Activated T-helper 1 cell treated with Interleukin-2 at 50 U/mL for 16 hours (primary cell): ENCODE measurements around the gene ATP6V1E1.
"Not testable (repeated sequence)": the region's sequence is repeated elsewhere in the genome, so short reads cannot be mapped to it uniquely, and the experiment has no call there.

ENCODE experiments used
- DNase-seq: peaks from one replicate; pipeline ENCODE4 v3.0.0-alpha.2; 2020; ENCODE audit warnings: low read depth

The ATP6V1E1 gene

DNA sequence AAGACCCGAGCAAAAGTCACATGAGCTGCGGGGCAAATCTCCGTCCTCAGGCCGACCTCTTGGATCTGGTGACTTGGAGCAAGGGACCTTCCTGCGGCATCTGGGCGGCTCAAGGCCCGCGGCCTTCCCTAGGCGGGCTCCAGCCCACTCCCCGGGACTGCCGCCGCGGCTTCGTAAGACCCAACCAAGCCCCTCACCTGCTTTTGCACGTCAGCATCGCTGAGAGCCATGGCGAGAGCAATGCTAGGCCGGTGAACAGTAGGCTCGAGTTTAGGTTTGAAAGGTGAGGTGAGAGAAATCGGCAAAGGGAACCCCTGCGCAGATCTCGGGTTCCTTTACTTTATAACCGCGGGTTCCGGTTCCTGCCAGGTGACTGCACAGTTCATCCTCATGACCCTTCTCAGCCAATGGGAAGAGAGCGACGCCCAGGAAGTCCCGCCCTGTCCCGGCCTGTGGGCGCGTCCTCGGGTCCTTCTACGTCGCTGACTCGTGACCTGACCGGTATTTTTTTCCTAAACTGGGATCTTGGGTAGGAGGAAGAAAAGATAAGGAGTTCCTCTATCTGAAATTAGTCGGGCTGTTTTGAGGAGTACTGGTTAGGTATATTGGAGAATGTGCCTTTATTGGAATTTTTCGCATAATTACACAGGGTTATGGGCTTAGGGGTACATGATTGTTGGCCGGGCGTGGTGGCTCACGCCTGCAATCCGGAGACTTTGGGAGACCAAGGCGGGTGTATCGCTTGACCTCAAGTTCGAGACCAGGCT is at the start of gene ATP6V1E1:
Gene ATP6V1E1, minus strand, starts transcription at position 344 of the 767 bp plus-strand sequence. Its CDS starts 114 bp downstream, at position 230.
- DNase-seq: peak; percentile 91

DNA sequence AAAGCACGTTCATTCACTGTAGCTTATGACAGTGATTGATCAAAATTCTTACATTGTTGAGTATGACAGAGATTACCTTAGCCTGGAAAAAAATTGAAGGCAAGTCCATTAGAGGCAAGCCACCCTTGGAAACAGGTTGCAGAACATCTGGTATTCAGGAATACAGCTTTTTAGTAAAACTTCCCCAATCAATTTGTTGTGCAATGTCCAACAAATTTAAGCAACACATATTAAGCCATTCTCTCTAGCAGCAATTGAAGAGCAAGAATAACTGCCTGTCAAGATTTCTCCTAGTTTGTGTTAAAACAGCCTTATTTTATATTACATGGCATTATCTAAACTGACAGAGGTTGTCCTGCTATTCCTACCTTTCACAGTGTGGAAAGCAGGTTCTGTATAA is 47.0 kb upstream of the ATP6V1E1 start:
- DNase-seq: no peak

DNA sequence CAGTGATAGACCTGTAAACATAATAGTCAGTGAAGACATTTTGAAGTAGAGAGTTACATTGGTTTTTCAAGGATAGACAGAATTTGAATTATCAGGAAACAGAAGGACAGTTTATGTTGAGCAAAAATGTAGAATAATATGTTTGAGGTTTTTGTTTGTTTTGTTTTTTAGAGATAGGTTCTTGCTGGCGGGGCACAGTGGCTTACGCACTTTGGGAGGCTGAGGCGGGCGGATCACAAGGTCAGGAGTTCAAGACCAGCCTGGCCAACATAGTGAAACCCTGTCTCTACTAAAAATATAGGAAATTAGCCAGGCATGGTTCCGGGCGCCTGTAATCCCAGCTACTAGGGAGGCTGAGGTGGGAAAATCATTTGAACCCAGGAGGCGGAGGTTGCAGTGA is 45.6 kb upstream of the ATP6V1E1 start:
- DNase-seq: no peak

DNA sequence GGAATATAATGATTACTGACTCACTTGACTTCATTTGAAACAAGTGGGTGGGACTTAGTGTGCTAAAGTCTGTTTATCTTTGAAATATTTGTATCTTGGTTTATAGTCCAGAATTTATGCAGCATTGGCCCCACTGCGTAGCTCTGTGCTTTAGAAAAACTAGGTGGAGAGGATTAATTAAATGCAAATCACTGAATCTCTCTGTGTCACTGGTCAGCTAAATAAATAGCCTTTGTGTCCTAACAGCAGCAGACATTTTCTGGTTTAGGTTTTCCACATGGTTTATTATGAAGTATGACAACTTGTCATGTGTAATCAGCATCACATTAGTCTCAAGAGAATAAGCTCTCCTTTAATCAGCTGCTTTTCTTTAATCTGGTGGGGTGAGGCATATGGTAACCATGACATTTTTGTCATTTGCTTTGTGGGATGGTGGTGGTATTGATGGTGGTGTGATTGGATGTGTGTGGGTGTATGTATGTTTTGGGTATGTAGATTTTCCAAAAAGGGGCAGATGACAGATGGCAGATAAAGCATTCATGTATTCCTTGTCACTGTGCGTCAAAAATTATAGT is 44.0 kb upstream of the ATP6V1E1 start:
- no peak for DNase-seq

DNA sequence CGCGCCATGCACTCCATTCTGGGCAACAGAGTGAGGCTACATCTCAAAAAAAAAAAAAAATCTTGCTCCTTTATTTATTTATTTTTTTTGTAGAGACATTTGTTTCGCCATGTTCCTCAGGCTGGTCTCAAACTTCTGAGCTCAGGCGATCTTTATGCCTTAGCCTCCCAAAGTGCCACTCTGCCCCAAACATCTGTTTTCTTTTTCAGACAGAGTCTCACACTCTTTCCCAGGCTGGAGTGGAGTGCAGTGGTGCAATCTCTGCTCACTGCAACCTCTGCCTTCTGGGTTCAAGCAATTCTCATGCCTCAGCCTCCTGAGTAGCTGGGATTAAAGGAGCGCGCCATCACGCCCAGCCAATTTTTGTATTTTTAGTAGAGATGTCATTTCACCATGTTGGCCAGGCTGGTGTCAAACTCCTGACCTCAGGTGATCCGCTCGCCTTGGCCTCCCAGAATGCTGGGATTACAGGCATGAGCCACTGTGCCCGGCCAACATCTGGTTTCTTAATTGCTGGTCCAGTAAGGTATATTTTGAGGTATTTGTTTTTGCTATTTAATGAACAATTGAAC is 43.1 kb upstream of the ATP6V1E1 start:
- DNase-seq: not testable (repeated sequence)

DNA sequence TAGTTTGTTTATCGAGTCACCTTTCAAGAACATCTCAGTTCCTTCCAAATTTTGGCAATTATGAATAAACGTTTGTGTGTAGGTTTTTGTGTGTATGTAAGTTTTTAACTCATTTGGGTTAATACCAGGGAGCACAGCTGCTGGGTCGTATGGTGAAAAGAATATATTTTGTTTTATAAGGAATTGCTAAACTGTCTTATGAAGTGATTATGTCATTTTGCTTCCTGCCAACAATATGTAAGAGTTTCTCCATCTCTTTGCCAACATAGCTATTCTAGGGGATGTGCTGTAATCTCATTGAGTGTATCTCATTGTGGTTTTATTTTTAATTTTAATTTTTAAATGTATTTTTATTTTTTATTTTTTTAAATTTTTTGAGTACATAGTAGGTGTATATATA is 37.3 kb upstream of the ATP6V1E1 start:
- no peak for DNase-seq

DNA sequence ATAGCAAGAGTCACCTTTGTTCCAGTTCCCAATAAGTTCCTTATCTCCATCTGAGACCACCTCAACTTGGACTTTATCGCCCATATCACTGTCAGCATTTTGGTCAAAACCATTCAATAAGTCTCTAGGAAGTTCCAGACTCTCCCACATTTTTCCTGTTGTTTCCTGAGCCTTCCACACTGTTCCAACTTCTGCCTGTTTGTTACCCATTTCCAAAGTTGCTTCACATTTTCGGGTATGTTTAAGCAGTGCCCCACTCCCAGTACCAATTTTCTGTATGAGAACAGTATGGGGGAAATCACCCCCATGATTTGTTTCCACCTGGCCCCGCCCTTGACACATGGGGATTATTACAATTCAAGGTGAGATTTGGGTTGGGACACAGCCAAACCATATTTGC is 36.7 kb upstream of the ATP6V1E1 start:
- DNase-seq: no peak

DNA sequence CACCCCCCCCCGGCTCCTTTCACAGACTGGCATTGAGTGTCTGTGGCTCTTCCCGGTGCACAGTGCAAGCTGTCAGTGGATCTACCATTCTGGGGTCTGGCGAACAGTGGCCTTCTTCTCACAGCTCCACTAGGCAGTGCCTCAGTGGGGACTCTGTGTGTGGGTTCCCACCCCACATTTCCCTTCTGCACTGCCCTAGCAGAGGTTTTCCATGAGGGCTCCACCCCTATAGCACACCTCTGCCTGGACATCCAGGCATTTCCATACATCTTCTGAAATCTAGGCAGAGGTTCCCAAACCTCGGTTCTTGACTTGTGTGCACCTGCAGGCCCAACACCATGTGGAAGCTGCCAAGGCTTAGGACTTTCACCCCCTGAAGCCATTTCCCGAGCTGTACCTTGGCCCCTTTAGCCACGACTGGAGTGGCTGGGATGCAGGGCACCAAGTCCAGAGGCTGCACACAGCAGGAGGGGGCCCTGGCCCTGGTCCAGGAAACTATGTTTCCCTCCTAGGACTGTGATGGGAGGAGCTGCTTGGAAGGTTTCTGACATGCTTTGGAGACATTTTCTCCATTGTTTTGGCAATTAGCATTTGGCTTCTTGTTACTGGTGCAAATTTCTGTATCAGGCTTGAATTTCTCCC is 36.0 kb upstream of the ATP6V1E1 start:
- DNase-seq: no peak

DNA sequence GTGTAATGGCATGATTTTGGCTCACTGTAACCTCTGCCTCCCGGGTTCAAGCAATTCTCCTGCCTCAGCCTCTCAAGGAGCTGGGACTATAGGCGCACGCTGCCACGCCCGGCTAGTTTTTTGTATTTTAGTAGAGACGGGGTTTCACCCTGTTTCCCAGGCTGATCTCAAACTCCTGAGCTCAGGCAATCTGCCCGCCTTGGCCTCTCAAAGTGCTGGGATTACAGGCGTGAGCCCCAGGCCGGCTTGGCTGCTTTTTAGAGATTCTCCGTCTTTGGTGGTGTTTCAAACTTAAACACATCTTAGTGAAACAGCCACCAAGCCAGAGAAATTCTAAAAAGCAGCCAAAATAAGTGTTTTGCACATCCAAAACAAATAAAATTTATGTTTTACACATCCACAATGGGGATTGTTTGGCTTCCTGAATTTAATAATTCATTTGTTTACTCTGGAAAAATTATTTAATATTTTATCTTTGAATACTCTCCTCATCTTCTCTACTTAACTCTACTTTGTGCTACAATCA is 28.4 kb upstream of the ATP6V1E1 start:
- no peak for DNase-seq

DNA sequence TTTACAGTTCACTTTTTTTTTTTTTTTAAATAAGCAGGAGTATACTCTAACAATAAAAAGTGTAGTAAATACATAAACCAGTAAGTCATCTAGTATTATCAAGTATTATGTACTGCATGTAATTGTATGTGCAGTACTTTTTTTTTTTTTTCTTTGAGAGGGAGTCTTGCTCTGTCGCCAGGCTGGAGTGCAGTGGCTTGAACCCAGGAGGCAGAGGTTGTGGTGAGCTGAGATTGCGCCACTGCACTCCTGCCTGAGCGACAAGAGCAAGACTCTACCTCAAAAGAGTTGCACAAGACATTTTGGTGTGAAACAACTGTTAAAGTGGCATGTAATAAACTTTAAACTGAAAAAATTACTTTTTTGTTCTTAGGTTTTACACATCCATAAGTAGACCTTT is 26.7 kb upstream of the ATP6V1E1 start:
- DNase-seq: no peak

DNA sequence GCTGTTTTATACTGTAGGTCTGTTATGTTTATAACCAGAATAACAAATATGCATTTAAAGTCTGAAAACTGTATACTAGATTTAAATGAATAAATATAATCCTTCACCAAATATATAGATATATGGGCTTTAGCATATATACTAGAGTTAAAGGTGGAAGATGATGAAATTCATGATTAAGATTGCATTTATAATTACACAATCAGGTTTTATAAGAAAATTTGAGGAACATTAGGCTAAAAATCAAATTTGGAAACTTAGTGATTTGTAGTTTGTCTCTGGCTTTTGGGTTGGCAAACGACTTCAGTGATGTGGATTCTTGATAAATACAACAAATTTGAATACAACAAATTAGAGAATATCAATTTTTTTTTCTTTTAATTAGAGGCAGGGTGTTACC is 20.0 kb upstream of the ATP6V1E1 start:
- DNase-seq: no peak

DNA sequence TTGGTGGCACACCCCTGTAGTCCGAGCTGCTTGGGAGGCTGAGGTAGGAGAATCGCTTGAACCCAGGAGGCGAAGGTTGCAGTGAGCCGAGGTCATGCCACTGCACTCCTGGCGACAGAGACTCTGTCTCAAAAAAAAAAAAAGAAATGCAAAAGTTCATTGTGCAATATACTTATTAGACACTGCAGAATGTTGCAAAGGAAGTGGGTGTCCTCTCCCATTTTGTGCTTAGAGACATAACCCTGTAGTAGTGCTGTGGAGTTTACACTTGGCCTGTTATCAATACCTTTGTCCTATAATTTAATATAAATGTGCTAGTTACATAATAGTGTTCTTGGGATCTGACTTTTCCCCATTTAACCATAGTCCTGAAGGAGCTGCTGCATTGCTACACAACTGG is 19.4 kb upstream of the ATP6V1E1 start:
- DNase-seq: no peak

DNA sequence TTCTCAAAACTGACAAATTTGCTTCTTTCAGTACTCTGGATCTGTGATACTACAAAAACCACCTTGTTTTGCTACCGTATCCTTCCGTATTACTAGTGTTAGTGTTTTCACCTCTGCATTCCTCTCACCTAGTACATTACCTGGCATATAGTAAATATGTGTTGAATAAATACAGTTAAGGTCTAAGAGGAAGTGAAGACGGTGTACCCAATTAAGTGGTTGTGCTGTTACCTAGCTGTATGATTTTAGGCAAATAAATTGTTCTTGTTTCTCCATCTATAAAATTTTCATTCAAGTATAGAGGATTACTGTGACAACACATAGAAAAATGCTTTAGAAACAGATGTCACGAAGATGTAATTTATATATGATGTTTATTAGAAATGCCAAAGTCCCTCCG is 18.9 kb upstream of the ATP6V1E1 start:
- DNase-seq: no peak

DNA sequence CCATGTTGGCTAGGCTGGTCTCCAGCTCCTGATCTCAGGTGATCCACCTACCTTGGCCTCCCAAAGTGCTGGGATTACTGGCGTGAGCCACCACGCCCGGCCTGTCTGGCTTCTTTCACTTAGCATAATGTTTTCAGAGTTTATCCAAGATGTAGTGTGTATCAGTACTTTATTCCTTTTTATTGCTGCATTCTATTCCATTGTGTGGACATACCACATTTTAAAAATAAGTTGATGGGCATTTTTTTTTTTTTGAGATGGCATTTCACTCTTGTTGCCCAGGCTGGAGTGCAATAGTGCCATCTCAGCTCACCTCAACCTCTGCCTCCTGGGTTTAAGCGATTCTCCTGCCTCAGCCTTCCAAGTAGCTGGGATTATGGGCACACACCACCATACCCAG is 13.8 kb upstream of the ATP6V1E1 start:
- not testable (repeated sequence) for DNase-seq

DNA sequence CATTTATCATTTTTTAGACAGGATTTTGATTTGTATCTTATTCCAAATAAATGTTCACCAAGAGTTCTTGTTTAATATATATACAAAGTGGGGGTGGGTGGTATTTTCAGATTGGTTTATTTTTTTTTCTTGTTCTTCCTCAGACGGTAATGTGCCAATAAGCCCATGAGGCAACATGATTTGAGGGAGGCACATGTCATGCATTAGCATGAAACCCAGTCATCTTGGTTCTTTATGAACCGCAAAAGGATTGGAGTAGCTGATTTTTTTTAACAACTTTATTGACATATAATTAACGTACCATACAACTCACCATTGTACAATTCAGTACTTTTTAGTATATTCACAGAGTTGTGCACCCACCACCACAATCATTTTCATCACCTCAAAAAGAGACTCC is 12.7 kb upstream of the ATP6V1E1 start:
- DNase-seq: no peak

DNA sequence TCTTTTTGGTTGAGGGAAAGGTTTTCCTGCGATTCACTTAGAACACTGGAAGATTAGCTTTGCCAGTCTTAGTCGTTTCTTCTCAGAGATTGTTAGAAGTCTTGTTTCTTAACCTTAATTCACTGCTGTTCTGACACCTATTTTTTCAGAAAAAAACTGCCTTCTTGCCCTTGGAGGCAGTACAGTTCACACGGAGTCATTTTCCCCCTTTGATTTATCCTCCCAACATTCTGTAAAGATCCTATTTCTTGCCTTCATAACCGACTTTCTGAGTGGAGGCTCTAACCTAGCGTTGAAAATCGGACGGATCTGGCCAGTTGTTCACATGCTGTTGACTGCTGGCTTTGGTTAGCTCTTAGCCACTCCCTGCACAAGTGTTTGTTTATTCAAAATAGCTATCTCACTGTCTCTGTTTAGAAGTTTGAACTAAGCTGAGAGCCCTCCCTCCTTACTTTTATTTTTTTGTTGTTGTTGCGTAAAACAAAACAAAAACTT is 10.7 kb upstream of the ATP6V1E1 start:
- DNase-seq: no peak

DNA sequence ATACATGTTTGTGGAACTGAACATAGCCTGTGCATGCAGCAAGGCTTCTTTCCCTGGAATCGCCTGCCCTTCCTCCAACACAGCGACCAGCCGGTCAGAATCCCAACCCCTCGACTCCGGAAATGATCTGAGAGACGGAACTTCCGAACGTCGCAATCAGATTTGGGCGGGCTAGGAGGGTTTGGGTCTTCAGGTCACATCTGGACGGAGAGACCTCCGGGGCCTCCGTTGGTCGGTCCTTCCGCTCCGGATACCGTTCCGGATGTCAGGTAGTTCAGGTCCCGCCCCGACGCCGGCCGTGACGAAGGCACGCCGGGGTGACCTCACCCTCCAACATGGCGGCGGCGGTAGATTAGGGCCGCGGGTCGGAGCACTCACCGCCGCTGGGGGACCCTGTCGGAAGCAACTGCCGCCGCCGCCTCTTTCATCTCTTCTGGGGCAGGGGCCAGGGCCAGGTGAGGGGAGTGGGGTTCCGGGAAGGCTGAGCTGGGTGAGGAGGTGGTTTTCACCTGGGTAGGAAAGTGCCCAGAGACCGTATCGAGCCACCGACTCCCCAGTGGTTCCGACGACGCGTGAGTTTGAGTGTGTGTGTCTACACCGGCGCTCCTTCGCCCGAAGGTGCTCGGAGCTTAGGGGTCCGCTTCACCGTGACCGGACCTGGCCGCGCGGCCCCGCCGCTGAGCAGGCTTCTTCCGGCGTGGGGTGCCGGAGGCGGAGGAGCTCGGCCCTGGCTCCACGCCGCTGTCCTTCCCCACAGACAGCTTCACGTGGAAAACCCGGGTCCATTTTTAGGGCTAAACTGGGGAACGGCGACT is 10.1 kb upstream of the ATP6V1E1 start, which contains the start of gene BCL2L13:
Gene BCL2L13, plus strand, starts transcription at position 326 of the 815 bp plus-strand sequence. CDS start 16,955 bp downstream, outside the sequence.
- DNase-seq: peak; percentile 80

DNA sequence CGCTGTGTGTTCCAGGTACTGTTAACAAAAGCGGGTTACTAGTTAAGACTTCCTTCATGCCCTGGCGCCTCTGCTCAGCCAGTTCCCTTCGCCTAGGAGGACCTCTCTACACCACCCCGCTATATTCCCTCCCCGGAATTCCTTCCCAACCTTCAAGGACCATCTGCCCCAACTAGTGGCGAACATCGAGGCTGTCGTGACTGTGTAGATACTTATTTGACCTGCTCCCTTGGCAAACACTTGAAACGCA is 9.6 kb upstream of the ATP6V1E1 start:
- no peak for DNase-seq

DNA sequence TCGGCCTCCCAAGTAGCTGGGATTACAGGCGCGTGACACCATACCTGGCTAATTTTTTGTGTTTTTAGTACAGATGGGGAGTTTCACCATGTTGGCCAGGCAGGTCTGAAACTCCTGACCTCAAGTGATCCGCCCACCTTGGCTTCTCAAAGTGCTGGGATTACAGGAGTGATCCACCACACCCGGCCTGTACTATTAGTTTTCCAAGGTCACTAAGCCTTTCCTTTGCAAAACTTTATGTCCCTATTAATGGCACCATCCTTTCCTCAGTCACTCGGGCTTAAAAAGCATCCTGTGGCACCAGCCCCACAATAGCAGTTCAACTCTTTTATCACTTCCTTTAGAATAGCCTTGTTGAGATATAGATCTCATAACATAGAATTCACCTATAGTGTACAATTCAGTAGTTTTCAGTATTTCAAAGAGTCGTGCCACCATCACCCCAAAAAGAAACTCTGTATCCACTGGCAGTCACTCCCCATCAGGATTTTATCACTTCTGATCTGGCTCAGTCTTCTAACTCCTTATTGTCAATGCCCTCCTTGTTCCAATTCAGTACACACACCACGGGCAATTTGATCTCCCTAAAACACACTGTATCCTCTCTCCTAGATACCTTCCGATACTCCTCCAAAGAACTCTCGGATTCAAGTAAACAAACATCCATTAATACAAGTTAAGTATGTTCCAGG is 9.1 kb upstream of the ATP6V1E1 start:
- no peak for DNase-seq

DNA sequence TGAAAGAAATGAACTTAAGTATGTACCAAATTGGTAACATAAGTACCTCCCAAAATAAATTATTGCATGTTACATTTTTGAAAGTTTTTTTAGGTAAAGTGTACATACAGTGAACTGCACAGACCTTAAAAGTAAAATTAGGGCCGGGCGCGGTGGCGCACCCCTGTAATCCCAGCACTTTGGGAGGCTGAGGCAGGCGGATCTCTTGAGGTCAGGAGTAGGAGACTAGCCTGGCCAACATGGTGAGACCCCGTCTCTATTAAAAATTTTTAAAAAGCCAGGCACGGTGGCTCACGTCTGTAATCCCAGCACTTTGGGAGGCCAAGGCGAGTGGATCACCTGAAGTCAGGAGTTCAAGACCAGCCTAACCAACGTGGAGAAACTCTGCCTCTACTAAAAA is 8.3 kb upstream of the ATP6V1E1 start:
- not testable (repeated sequence) for DNase-seq

DNA sequence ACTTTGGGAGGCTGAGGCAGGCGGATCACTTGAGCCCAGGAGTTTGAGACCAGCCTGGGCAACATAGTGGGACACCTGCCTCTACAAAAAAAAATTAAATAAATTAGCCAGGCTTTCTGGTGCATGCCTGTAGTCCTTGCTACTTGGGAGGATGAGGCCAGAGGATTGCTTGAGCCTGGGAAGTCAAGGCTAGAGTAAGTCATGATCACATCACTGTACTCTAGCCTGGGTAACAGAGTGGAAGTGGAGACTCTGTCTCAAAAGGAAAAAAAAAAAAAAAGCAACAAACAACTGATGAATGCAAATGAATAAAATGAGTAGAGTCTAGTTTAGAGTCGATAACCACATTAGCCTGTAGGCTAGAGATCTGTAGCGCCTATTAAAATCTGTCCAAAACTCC is 6.1 kb upstream of the ATP6V1E1 start:
- DNase-seq: no peak
